ENCODE data around the gene MCOLN2.

DNA sequence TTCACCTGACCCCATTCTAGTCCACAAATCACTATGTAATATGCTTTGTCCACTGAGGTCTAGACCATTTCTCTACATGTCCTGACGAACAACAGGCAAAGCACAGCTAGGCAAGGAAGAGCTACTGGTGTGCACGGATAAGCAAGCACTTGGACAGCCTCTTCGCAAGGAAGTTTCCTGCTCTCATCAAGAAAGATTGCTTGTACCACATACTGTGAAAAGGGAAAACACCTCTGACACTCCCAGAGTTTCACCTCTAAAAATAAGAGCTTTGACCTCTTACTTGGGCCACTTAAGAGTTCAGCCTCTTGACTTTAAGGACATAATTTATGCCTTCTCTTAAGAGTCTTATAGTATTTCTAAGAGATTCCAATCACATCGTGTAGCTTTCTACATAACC, 67.9 kb downstream of the MCOLN2 start:
- TF ChIP-seq EZH2phosphoT487 (IDR thresholded peaks at IDR 0.05; ENCODE audit: insufficient read depth, low read depth) (no peak), EZH2 (IDR thresholded peaks at IDR 0.05; ENCODE audit: insufficient read depth, poor library complexity, severe bottlenecking) (no peak)
